ENCODE data around the gene NBAS.
"Not testable (repeated sequence)": the region's sequence is repeated elsewhere in the genome, so short reads cannot be mapped to it uniquely, and the experiment has no call there.

The NBAS gene

GRCh38 chr2:15272942-15273341, 288.2 kb downstream of the NBAS start:
- no peak for DNase-seq (ENCODE audit: low spot score)
- FAIRE-seq = no peak

GRCh38 chr2:15271941-15272542, 289.1 kb downstream of the NBAS start:
- DNase-seq (ENCODE audit: low spot score) (no peak), FAIRE-seq (no peak)

- DNase-seq (ENCODE audit: low spot score) = no peak
- no peak for FAIRE-seq
Measured at GRCh38 chr2:15271276-15271675, 289.9 kb downstream of the NBAS start.

- FAIRE-seq (no peak), DNase-seq (ENCODE audit: low spot score) (no peak)
Measured at GRCh38 chr2:15269043-15269442, 292.1 kb downstream of the NBAS start.

GRCh38 chr2:15265889-15266288, 295.2 kb downstream of the NBAS start:
- FAIRE-seq = no peak
- DNase-seq (ENCODE audit: low spot score) = no peak

GRCh38 chr2:15263976-15264685, 297.0 kb downstream of the NBAS start:
- no peak for DNase-seq (ENCODE audit: low spot score)
- FAIRE-seq = no peak

GRCh38 chr2:15262792-15263191, 298.3 kb downstream of the NBAS start:
- FAIRE-seq (no peak), DNase-seq (ENCODE audit: low spot score) (no peak)

- DNase-seq (ENCODE audit: low spot score) = no peak
- FAIRE-seq = no peak
Measured at GRCh38 chr2:15260835-15261234, 300.3 kb downstream of the NBAS start.

- DNase-seq (ENCODE audit: low spot score) (no peak), FAIRE-seq (no peak)
Measured at GRCh38 chr2:15260196-15260595, 300.9 kb downstream of the NBAS start.

GRCh38 chr2:15259356-15259756, 301.8 kb downstream of the NBAS start:
- FAIRE-seq = no peak
- DNase-seq (ENCODE audit: low spot score) = no peak

- not testable (repeated sequence) for DNase-seq (ENCODE audit: low spot score); FAIRE-seq
Measured at GRCh38 chr2:15258385-15258784, 302.7 kb downstream of the NBAS start.

GRCh38 chr2:15253835-15254286, 307.3 kb downstream of the NBAS start:
- DNase-seq (ENCODE audit: low spot score) = no peak
- FAIRE-seq = no peak

GRCh38 chr2:15253247-15253646, 307.9 kb downstream of the NBAS start:
- FAIRE-seq (no peak), DNase-seq (ENCODE audit: low spot score) (no peak)

- DNase-seq (ENCODE audit: low spot score) = no peak
- peak; percentile 65 for FAIRE-seq
Measured at GRCh38 chr2:15251753-15252152, 309.4 kb downstream of the NBAS start.

- DNase-seq (ENCODE audit: low spot score); FAIRE-seq: not testable (repeated sequence)
Measured at GRCh38 chr2:15250946-15251345, 310.2 kb downstream of the NBAS start.

GRCh38 chr2:15246870-15247269, 314.3 kb downstream of the NBAS start:
- FAIRE-seq = peak; percentile 55
- DNase-seq (ENCODE audit: low spot score) = no peak

GRCh38 chr2:15243762-15244161, 317.4 kb downstream of the NBAS start:
- FAIRE-seq (no peak), DNase-seq (ENCODE audit: low spot score) (peak; percentile 50)

- FAIRE-seq = peak; percentile 35
Measured at GRCh38 chr2:15242936-15243461, 318.1 kb downstream of the NBAS start.

GRCh38 chr2:15241929-15242328, 319.2 kb downstream of the NBAS start:
- no peak for FAIRE-seq
- no peak for DNase-seq (ENCODE audit: low spot score)

More at GRCh38 chr2:15242936-15243461, 318.1 kb downstream of the NBAS start:
- DNase-seq (ENCODE audit: low spot score) = no peak

- peak; percentile 48 for DNase-seq (ENCODE audit: low spot score)
- no peak for FAIRE-seq
Measured at GRCh38 chr2:15241201-15241600, 319.9 kb downstream of the NBAS start.

- no peak for FAIRE-seq
- no peak for DNase-seq (ENCODE audit: low spot score)
Measured at GRCh38 chr2:15238028-15238427, 323.1 kb downstream of the NBAS start.

- DNase-seq (ENCODE audit: low spot score) (no peak), FAIRE-seq (peak; percentile 80)
Measured at GRCh38 chr2:15230599-15231192, 330.4 kb downstream of the NBAS start.

Measured in urothelium cell line (cell line).